ENCODE measurements around the gene NDNF.

Gene NDNF

DNA sequence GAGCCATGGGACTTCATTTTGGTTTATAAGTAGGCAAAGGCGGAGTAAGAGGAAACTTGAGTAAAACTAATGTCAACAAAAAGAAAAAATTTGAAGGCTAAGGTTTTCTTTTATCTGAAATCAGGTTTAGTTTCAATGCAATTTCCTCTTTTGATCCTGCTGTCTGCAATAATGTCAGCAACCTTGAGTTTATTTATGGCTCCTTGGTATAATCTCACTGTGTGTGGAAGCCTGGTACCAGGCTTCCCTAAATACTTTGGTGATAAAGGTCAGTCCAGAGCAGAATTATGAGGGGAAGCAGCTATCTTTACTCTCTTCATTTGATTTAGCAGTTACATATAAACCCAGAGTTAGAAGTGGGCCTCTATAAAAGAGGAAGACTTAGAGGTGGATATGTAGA is 57.8 kb downstream of the NDNF start:
- no peak for DNase-seq (ENCODE audit: low read depth in 3 of 3)

DNA sequence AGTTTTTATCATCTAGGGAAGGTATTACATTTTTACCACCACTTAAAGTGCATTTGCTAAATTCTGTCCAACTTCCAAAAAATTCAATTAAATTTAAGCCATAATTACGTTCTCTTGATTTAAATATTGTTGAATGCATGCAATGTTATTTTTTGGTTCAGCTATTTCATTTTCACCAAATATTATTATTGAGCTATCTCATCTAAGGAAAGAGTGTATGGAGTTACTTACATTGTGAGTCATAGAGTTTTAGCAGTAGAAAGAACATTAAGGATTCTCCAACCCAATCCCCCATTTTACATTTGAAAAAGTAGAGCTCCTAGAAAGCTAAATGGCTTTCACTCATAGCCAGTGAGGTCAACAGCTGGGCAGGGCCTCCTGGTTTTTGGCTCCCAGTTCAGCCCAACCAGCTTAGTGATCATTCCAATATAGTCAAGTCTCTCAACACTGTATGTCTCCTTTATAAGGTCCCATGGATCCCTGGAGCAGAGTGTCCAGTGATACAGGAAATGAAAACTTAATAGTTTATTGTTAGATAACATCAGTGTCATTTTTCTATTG is 60.5 kb downstream of the NDNF start:
- no peak for DNase-seq (ENCODE audit: low read depth in 3 of 3)

GRCh38 chr4:121011138-121011537 is 61.2 kb downstream of the NDNF start:
- no peak for DNase-seq (ENCODE audit: low read depth in 3 of 3)

- DNase-seq (ENCODE audit: low read depth in 3 of 3), result no peak
These were observed 62.5 kb downstream of the NDNF start for GRCh38 chr4:121009578-121010478.

GRCh38 chr4:121007660-121008059 is 64.7 kb downstream of the NDNF start:
- no peak for DNase-seq (ENCODE audit: low read depth in 3 of 3)

GRCh38 chr4:121003863-121004262 is 68.5 kb downstream of the NDNF start:
- DNase-seq (ENCODE audit: low read depth in 3 of 3), result no peak

- DNase-seq (ENCODE audit: low read depth in 3 of 3), result no peak
These were observed 76.9 kb downstream of the NDNF start for GRCh38 chr4:120995266-120996010.

GRCh38 chr4:120994521-120994920 is 77.8 kb downstream of the NDNF start:
- no peak for DNase-seq (ENCODE audit: low read depth in 3 of 3)

GRCh38 chr4:120991885-120992284 is 80.5 kb downstream of the NDNF start:
- DNase-seq (ENCODE audit: low read depth in 3 of 3), result no peak

DNA sequence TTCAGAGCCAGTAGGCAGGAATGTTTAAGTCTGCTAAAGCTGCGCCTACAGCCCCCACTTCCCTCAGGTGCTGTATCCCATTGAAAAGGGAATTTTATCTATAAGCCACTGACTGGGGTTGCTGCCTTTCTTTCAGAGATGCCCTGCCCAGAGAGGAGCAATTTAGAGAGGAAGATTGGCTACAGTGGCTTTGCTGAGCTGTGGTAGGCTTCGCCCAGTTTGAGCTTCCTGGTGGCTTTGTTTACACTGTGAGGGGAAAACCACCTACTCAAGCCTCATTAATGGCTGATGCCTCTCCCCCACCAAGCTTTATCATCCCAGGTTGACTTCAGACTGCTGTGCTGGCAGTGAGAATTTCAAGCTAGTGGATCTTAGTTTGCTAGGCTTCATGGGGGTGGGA is 82.1 kb downstream of the NDNF start:
- no peak for DNase-seq (ENCODE audit: low read depth in 3 of 3)
